GM23338 (cell line): ENCODE data around the gene LRCH2.

Experiments
- CREB1 ChIP-seq: fragments of 250-450 bp; sonication (Bioruptor Pico); IDR thresholded peaks from 2 replicates; pipeline ENCODE4 v1.5.0; 2020; ENCODE audit warnings: low read depth, mild to moderate bottlenecking, moderate library complexity
- CTCF ChIP-seq, 2 experiments: fragments of 200-600 bp in 1 of 2; sonication (generic) in 1 of 2; conservative IDR thresholded peaks; 2 replicates each; pipeline versions ENCODE4 v1.5.1 to v1.6.1; 2016 to 2017; ENCODE audit warnings: antibody characterized with exemption in 2 of 2, low read depth in 2 of 2, mild to moderate bottlenecking in 2 of 2, moderate library complexity in 1 of 2
- EZH2 ChIP-seq: fragments of 200-600 bp; sonication (generic); IDR thresholded peaks from one replicate; pipeline ENCODE4 v1.8.0; 2017; ENCODE audit warnings: antibody characterized with exemption, mild to moderate bottlenecking, low read depth; ENCODE audit not compliant: unreplicated experiment
- EZH2phosphoT487 ChIP-seq: fragments of 200-600 bp; sonication (generic); IDR thresholded peaks from one replicate; pipeline ENCODE4 v1.8.1; 2018; ENCODE audit warnings: antibody characterized with exemption; ENCODE audit not compliant: unreplicated experiment
- JUNB ChIP-seq: IDR thresholded peaks from one replicate; pipeline ENCODE4 v1.6.1; 2016; ENCODE audit warnings: antibody characterized with exemption; ENCODE audit not compliant: unreplicated experiment
- POLR2AphosphoS5 ChIP-seq: IDR thresholded peaks from 2 replicates; pipeline ENCODE4 v1.6.1; 2016; ENCODE audit warnings: antibody characterized with exemption, low read depth
- ZNF114 ChIP-seq: fragments of 250-450 bp; sonication (Bioruptor Pico); IDR thresholded peaks from 2 replicates; pipeline ENCODE4 v1.5.0; 2020; ENCODE audit warnings: mild to moderate bottlenecking, moderate library complexity
- TF ChIP-seq, protein P1 (sequence below): IDR thresholded peaks from one replicate; pipeline ENCODE4 v1.6.1; 2018; ENCODE audit warnings: antibody characterized with exemption; ENCODE audit not compliant: unreplicated experiment

DNA sequence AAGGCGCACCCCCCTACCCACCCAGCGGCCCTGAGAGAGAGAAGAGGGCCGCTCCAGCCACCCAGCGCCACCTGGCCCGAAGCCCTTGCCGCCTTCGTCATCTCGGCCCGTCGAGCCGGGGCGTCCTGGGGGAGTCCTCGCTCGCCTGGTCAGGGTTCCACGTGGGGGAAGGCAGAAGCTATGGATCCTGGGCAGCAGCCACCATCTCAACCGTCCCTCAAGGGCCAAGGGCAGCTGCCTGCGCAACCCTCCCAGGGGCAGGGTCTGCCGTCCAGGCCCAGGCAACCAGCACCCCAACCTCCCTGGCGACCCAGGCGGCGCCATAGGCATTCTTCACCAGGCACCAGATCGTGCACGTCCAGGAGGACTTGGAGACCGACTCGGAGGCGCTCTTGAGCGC lies 165.0 kb downstream of the LRCH2 start:
- TF ChIP-seq EZH2 (no peak), CTCF (conservative IDR thresholded peaks at IDR 0.05; ENCODE audit: low read depth in 2 of 2) (no peak), POLR2AphosphoS5 (no peak), CREB1 (CRISPR knock-in tag) (no peak), EZH2phosphoT487 (no peak), ZNF114 (CRISPR knock-in tag) (no peak), JUNB (no peak)
- TF ChIP-seq, protein P1, sequence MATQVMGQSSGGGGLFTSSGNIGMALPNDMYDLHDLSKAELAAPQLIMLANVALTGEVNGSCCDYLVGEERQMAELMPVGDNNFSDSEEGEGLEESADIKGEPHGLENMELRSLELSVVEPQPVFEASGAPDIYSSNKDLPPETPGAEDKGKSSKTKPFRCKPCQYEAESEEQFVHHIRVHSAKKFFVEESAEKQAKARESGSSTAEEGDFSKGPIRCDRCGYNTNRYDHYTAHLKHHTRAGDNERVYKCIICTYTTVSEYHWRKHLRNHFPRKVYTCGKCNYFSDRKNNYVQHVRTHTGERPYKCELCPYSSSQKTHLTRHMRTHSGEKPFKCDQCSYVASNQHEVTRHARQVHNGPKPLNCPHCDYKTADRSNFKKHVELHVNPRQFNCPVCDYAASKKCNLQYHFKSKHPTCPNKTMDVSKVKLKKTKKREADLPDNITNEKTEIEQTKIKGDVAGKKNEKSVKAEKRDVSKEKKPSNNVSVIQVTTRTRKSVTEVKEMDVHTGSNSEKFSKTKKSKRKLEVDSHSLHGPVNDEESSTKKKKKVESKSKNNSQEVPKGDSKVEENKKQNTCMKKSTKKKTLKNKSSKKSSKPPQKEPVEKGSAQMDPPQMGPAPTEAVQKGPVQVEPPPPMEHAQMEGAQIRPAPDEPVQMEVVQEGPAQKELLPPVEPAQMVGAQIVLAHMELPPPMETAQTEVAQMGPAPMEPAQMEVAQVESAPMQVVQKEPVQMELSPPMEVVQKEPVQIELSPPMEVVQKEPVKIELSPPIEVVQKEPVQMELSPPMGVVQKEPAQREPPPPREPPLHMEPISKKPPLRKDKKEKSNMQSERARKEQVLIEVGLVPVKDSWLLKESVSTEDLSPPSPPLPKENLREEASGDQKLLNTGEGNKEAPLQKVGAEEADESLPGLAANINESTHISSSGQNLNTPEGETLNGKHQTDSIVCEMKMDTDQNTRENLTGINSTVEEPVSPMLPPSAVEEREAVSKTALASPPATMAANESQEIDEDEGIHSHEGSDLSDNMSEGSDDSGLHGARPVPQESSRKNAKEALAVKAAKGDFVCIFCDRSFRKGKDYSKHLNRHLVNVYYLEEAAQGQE = no peak
